G401 (cell line): ENCODE results near the gene SLC30A2. TPM values are rescaled to one million over a fixed set of nuclear protein-coding genes. Genes with fewer than 3 reads are reported as not detected.

Source experiments
- DNase-seq: peaks from one replicate; pipeline ENCODE4 v3.0.0-alpha.2; 2015; ENCODE audit warnings: low spot score
- in situ Hi-C: cut with HindIII; loops from 2 replicates; pipeline ENCODE4 v1.10.0; 2016; ENCODE audit warnings: low sequenced_read_pairs, mixed read lengths
- total RNA-seq: library from RNA; depleted of rRNA; stranded (reverse); fragments of >200 nt; shearing (Covaris generic); gene quantifications from 2 replicates; pipeline ENCODE4 v1.2.3, GENCODE V29; 2014

The SLC30A2 gene
- total RNA-seq, 1 experiment from 2014 or later = 0.88 TPM

GRCh38 chr1:26072305-26072704 lies 26.4 kb upstream of the SLC30A2 start:
- in situ Hi-C loops = no loop called here
- no peak for DNase-seq

GRCh38 chr1:26070963-26071342 lies 25.0 kb upstream of the SLC30A2 start:
- in situ Hi-C loops = no loop called here
- DNase-seq = no peak

- DNase-seq = no peak
- in situ Hi-C loops = no loop called here
These were observed 24.5 kb upstream of the SLC30A2 start for GRCh38 chr1:26070296-26070962.

GRCh38 chr1:26069941-26070295 lies 24.0 kb upstream of the SLC30A2 start:
- DNase-seq = no peak
- in situ Hi-C loops = no loop called here

- in situ Hi-C loops = no loop called here
- DNase-seq = no peak
These were observed 21.6 kb upstream of the SLC30A2 start, which contains the start of gene TRIM63 for GRCh38 chr1:26067432-26067911. Gene TRIM63, minus strand, starts transcription at chr1:26067630. Its CDS starts 136 bp downstream, at chr1:26067494.

GRCh38 chr1:26066857-26067256 lies 20.9 kb upstream of the SLC30A2 start:
- in situ Hi-C loops = no loop called here
- no peak for DNase-seq

- in situ Hi-C loops = no loop called here
These were observed 20.2 kb upstream of the SLC30A2 start for GRCh38 chr1:26066160-26066559.

GRCh38 chr1:26064553-26064952 lies 18.6 kb upstream of the SLC30A2 start:
- no peak for DNase-seq
- in situ Hi-C loops = no loop called here

More at GRCh38 chr1:26066160-26066559, 20.2 kb upstream of the SLC30A2 start:
- DNase-seq = no peak

- in situ Hi-C loops = no loop called here
- DNase-seq = no peak
These were observed 15.1 kb upstream of the SLC30A2 start for GRCh38 chr1:26060832-26061574.

- DNase-seq = no peak
- in situ Hi-C loops = no loop called here
These were observed 14.0 kb upstream of the SLC30A2 start for GRCh38 chr1:26059906-26060305.

GRCh38 chr1:26058052-26058595 lies 12.2 kb upstream of the SLC30A2 start:
- in situ Hi-C loops = no loop called here
- no peak for DNase-seq

- in situ Hi-C loops = no loop called here
These were observed 11.3 kb upstream of the SLC30A2 start for GRCh38 chr1:26057189-26057588.

GRCh38 chr1:26055041-26055440 lies 9.1 kb upstream of the SLC30A2 start:
- DNase-seq = no peak
- in situ Hi-C loops = no loop called here

More at GRCh38 chr1:26057189-26057588, 11.3 kb upstream of the SLC30A2 start:
- DNase-seq = no peak

- DNase-seq = no peak
These were observed 8.0 kb upstream of the SLC30A2 start for GRCh38 chr1:26053718-26054560.

GRCh38 chr1:26050248-26050640 lies 4.3 kb upstream of the SLC30A2 start:
- DNase-seq = no peak
- in situ Hi-C loops = no loop called here

More at GRCh38 chr1:26053718-26054560, 8.0 kb upstream of the SLC30A2 start:
- in situ Hi-C loops = no loop called here

GRCh38 chr1:26049531-26050247 lies 3.8 kb upstream of the SLC30A2 start:
- no peak for DNase-seq
- in situ Hi-C loops = no loop called here

GRCh38 chr1:26047278-26047874 lies 1.5 kb upstream of the SLC30A2 start:
- no peak for DNase-seq
- in situ Hi-C loops = no loop called here

GRCh38 chr1:26046246-26047095 lies 553 bp upstream of the SLC30A2 start:
- in situ Hi-C loops = no loop called here

More at GRCh38 chr1:26046246-26047095, 553 bp upstream of the SLC30A2 start:
- no peak for DNase-seq
